Measurements from ENCODE around the gene HDAC3.

HDAC3 gene

GRCh38 chr5:141649972-141650371 is 13.3 kb upstream of the HDAC3 start:
- no peak for TF ChIP-seq CTCF (IDR thresholded peaks at IDR 0.05; ENCODE audit: insufficient read depth, missing control alignments)
- no peak for FAIRE-seq
- no peak for DNase-seq (ENCODE audit: insufficient read length, low spot score)

GRCh38 chr5:141649056-141649688 is 12.5 kb upstream of the HDAC3 start:
- TF ChIP-seq CTCF (IDR thresholded peaks at IDR 0.05; ENCODE audit: insufficient read depth, missing control alignments), result no peak
- no peak for DNase-seq (ENCODE audit: insufficient read length, low spot score)
- FAIRE-seq, result no peak

DNA sequence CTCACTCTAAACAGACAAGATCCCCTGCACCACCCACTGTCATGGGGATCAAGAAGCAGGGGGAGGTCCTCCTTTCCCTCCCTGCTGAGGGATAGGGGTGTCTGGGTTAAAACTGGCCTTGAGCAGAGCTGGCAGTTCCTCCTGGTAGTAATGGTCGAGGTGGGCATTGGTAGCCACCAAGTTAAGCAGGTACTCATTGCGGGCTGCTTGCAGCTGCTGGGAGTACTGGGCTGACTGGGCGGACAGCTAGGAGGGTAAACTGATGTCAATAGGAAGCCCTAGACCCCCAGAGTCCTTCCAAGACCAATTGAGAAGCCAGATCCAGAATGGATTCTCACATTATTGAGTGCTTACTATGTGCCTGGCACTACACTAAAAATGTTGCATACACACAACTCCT is 11.2 kb upstream of the HDAC3 start:
- FAIRE-seq, result no peak
- no peak for DNase-seq (ENCODE audit: insufficient read length, low spot score)

GRCh38 chr5:141647242-141647641 is 10.6 kb upstream of the HDAC3 start:
- no peak for DNase-seq (ENCODE audit: insufficient read length, low spot score)
- no peak for FAIRE-seq
- TF ChIP-seq CTCF (IDR thresholded peaks at IDR 0.05; ENCODE audit: insufficient read depth, missing control alignments), result no peak

More for the DNA sequence above, 11.2 kb upstream of the HDAC3 start:
- TF ChIP-seq CTCF (IDR thresholded peaks at IDR 0.05; ENCODE audit: insufficient read depth, missing control alignments), result no peak

- no peak for FAIRE-seq
- DNase-seq (ENCODE audit: insufficient read length, low spot score), result no peak
- no peak for TF ChIP-seq CTCF (IDR thresholded peaks at IDR 0.05; ENCODE audit: insufficient read depth, missing control alignments)
Observed at GRCh38 chr5:141646026-141646425, 9.4 kb upstream of the HDAC3 start.

DNA sequence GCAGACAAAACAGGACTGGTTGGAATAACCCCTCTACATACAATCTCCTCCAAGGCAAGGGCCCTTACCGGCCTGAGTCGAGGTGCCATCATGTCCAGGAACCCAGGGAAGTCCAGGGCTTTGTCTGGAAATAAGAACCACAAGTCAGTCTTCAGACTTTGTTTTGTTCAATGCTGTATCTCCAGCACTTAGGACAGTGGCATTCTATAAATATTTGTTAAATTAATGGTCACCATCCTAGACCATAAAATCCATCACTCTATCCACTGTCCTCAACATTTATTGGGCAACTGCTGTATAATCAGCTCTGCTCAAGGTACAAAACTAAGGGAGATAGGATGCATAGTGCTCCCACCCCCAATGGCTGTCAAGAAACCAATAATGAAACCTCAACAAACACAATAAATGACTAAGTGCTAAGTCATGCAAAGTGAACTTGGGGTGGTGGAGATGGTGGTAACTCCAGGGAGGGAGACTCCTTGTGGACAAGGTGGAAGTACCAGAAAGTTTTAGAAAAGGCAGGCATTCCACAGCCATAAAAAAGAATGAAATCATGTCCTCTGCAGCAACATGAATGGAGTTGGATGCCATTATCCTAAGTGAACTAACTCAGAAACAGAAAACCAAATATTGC is 5.1 kb upstream of the HDAC3 start:
- TF ChIP-seq CTCF (IDR thresholded peaks at IDR 0.05; ENCODE audit: insufficient read depth, missing control alignments), result no peak
- FAIRE-seq (no peak), DNase-seq (ENCODE audit: insufficient read length, low spot score) (no peak)

DNA sequence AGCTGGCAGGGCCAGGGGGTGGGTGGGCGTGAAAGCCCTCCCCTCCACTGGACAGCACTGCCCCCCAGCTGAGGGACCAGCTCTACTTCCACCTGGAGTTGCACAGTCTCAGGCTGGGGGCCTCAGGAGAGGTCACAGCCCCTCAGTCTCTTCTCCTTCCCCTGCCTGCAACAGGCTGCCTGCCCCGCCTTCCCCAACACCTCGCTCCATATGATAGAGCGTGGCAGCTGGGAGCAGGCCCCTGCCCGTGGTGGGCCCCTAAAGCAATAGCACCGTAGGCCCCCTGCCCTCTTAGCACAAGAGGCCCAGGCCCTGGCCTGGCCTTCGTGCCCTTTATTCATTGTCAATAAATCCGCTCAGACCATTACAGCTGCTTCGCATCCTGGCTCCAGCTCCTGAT is 4.0 kb upstream of the HDAC3 start:
- no peak for TF ChIP-seq CTCF (IDR thresholded peaks at IDR 0.05; ENCODE audit: insufficient read depth, missing control alignments)
- FAIRE-seq, result no peak

More for the DNA sequence above, 4.0 kb upstream of the HDAC3 start:
- no peak for DNase-seq (ENCODE audit: insufficient read length, low spot score)

All from D721Med (cell line).